SU-DHL-6 (cell line): Measurements from ENCODE around the gene ZNF319.

Source experiments
- H2AFZ ChIP-seq: fragments of 200-600 bp; sonication (generic); 2 replicates; pipeline ENCODE4 v1.6.1; 2014; ENCODE audit warnings: low read depth, mild to moderate bottlenecking, moderate library complexity, mixed read lengths, antibody characterized with exemption, low read length; ENCODE audit not compliant: severe bottlenecking
- H3F3A ChIP-seq: fragments of 200-600 bp; shearing (Covaris generic); 2 replicates; pipeline ENCODE4 v1.6.0; 2016; ENCODE audit warnings: antibody characterized with exemption, mild to moderate bottlenecking; ENCODE audit not compliant: insufficient read depth
- H3K27ac ChIP-seq: fragments of 200-600 bp; sonication (generic); 2 replicates; pipeline ENCODE4 v1.5.1; 2016; ENCODE audit warnings: low read depth, mild to moderate bottlenecking, low read length, moderate library complexity, mixed read lengths
- H3K27me3 ChIP-seq: fragments of 200-600 bp; sonication (generic), shearing (Covaris generic); 2 replicates; pipeline ENCODE4 v1.6.0; 2014; ENCODE audit warnings: mild to moderate bottlenecking, low read length
- H3K36me3 ChIP-seq: fragments of 200-600 bp; sonication (generic); 2 replicates; pipeline ENCODE4 v1.6.1; 2014; ENCODE audit warnings: mild to moderate bottlenecking, low read length, mixed read lengths
- H3K4me2 ChIP-seq: fragments of 300-600, 200-600 bp; shearing (Covaris generic), sonication (generic); 2 replicates; pipeline ENCODE4 v1.6.0; 2014; ENCODE audit warnings: low read length, low read depth, mild to moderate bottlenecking; ENCODE audit not compliant: poor library complexity, severe bottlenecking
- H3K4me3 ChIP-seq: fragments of 200-600 bp; sonication (generic); 2 replicates; pipeline ENCODE4 v1.5.1; 2014; ENCODE audit warnings: antibody characterized with exemption, low read length, mild to moderate bottlenecking, mixed read lengths; ENCODE audit not compliant: insufficient read depth, poor library complexity, severe bottlenecking
- H3K79me2 ChIP-seq: fragments of 200-600 bp; sonication (generic); 2 replicates; pipeline ENCODE4 v1.6.1; 2014; ENCODE audit warnings: mild to moderate bottlenecking, low read length, moderate library complexity; ENCODE audit not compliant: insufficient read depth
- H3K9ac ChIP-seq: fragments of 200-600 bp; sonication (generic); 2 replicates; pipeline ENCODE4 v1.7.0; 2014; ENCODE audit warnings: mild to moderate bottlenecking, low read length
- H3K9me2 ChIP-seq: fragments of 200-600 bp; sonication (generic); replicated peaks from 2 replicates; pipeline ENCODE4 v1.6.1; 2014; ENCODE audit warnings: low read length; ENCODE audit not compliant: insufficient read depth
- H3K9me3 ChIP-seq: fragments of 200-600 bp; sonication (generic); 2 replicates; pipeline ENCODE4 v1.6.1; 2014; ENCODE audit warnings: low read length, mixed read lengths; ENCODE audit not compliant: insufficient read depth
- H4K20me1 ChIP-seq: fragments of 200-600 bp; sonication (generic); 2 replicates; pipeline ENCODE4 v1.6.1; 2014; ENCODE audit warnings: low read depth, mild to moderate bottlenecking, antibody characterized with exemption, low read length, moderate library complexity, mixed read lengths
- EZH2phosphoT487 ChIP-seq: fragments of 200-600 bp; sonication (generic), shearing (Covaris generic); conservative IDR thresholded peaks from 2 replicates; pipeline ENCODE4 v1.6.1; 2018; ENCODE audit warnings: mild to moderate bottlenecking, antibody characterized with exemption, low read length, moderate library complexity, mixed read lengths
- TF ChIP-seq, protein P1 (sequence below): fragments of 200-600 bp; sonication (generic); IDR thresholded peaks from one replicate; pipeline ENCODE4 v1.5.1; 2017; ENCODE audit warnings: antibody characterized with exemption, mild to moderate bottlenecking, low read length, moderate library complexity; ENCODE audit not compliant: insufficient read depth, poor library complexity, severe bottlenecking

The ZNF319 gene

DNA sequence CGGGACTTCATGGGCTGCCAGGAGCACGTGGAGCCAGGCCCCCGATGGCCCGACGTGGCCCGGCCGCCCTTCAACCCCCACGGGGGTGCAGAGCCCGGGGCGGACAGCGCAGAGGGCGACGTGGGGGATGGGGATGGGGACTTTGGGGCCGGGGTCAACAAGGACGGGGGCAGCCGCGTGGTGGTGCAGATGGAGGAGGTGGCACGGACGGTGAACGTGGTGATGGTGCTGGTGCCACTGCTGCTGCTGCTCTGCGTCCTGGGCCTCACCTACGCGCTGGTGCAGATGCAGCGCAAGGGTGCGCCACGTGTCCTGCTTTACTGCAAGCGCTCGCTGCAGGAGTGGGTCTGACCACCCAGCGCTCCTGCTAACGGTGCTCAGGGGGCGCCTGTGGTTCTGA is 44.6 kb upstream of the ZNF319 start:
- H3K27me3 ChIP-seq = no peaks in the 10 kb centered on the region
- H3K9ac ChIP-seq = no peak overlapping the region
- no peaks in the 10 kb centered on the region for H3K9me2 ChIP-seq
- TF ChIP-seq, protein P1, sequence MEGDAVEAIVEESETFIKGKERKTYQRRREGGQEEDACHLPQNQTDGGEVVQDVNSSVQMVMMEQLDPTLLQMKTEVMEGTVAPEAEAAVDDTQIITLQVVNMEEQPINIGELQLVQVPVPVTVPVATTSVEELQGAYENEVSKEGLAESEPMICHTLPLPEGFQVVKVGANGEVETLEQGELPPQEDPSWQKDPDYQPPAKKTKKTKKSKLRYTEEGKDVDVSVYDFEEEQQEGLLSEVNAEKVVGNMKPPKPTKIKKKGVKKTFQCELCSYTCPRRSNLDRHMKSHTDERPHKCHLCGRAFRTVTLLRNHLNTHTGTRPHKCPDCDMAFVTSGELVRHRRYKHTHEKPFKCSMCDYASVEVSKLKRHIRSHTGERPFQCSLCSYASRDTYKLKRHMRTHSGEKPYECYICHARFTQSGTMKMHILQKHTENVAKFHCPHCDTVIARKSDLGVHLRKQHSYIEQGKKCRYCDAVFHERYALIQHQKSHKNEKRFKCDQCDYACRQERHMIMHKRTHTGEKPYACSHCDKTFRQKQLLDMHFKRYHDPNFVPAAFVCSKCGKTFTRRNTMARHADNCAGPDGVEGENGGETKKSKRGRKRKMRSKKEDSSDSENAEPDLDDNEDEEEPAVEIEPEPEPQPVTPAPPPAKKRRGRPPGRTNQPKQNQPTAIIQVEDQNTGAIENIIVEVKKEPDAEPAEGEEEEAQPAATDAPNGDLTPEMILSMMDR = no peak
- TF ChIP-seq EZH2phosphoT487 = no peak
- no peak overlapping the region for H3K4me3 ChIP-seq
- no peaks in the 10 kb centered on the region for H4K20me1 ChIP-seq
- H3K36me3 ChIP-seq = no peaks in the 10 kb centered on the region
- no peak overlapping the region for H3K27ac ChIP-seq
- no peaks in the 10 kb centered on the region for H3F3A ChIP-seq
- H3K4me2 ChIP-seq = no peak overlapping the region
- no peak overlapping the region for H2AFZ ChIP-seq
- H3K79me2 ChIP-seq = no peaks in the 10 kb centered on the region
- no peaks in the 10 kb centered on the region for H3K9me3 ChIP-seq

GRCh38 chr16:58044266-58045019 is 44.0 kb upstream of the ZNF319 start:
- Histone ChIP-seq H3F3A (no peaks in the 10 kb centered on the region), H3K9me3 (no peaks in the 10 kb centered on the region), H3K27ac (no peak overlapping the region), H3K36me3 (no peaks in the 10 kb centered on the region), H3K9ac (no peak overlapping the region), H4K20me1 (no peaks in the 10 kb centered on the region), H3K9me2 (no peaks in the 10 kb centered on the region), H3K4me3 (no peak overlapping the region), H3K79me2 (no peaks in the 10 kb centered on the region), H3K4me2 (no peak overlapping the region), H2AFZ (no peak overlapping the region), H3K27me3 (no peaks in the 10 kb centered on the region)
- TF ChIP-seq, protein P1 = no peak
- no peak for TF ChIP-seq EZH2phosphoT487

DNA sequence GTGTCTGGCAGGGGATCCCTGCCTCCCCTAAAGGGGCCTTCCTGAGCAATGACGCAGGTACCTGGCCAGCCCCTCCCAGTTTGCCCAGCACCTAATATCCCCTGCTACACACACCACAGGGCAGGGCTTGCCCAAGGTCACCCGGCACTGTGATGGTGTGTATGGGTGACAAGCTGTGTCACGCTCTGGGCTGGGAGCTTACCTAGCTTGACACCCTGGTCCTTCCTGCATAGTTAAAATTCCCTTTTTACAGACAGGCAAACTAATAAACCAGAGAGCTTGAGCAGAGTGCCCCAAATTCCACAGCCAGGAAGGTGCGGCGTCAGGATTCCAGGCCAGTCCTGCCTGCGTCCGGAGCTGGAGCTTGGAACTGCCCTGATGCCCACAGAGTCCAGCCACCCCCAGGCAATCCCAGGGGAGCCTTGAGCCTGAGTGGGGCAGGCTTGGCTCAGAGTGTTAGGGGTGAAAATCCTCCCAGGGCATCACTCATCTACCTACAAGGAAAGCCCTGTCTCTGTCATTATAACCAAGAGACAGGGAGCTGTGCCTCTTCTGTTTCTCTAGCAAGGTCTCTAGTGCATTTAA is 43.2 kb upstream of the ZNF319 start:
- no peaks in the 10 kb centered on the region for H3K36me3 ChIP-seq
- no peaks in the 10 kb centered on the region for H3K79me2 ChIP-seq
- TF ChIP-seq, protein P1 = no peak
- no peak for TF ChIP-seq EZH2phosphoT487
- no peak overlapping the region for H3K4me3 ChIP-seq
- no peaks in the 10 kb centered on the region for H3K9me2 ChIP-seq
- no peak overlapping the region for H3K27ac ChIP-seq
- H3K9ac ChIP-seq = no peak overlapping the region
- H3K27me3 ChIP-seq = no peaks in the 10 kb centered on the region
- H3K9me3 ChIP-seq = no peaks in the 10 kb centered on the region
- no peaks in the 10 kb centered on the region for H4K20me1 ChIP-seq
- H3K4me2 ChIP-seq = no peak overlapping the region
- H3F3A ChIP-seq = no peaks in the 10 kb centered on the region
- H2AFZ ChIP-seq = no peak overlapping the region
